GM10248 (cell line): ENCODE measurements around the gene MTOR.

Source experiments
- CTCF ChIA-PET: fragments of 300-600 bp; sonication (Branson Sonifier 250); formaldehyde crosslinking; extraction: SDS; loops from one replicate; lab custom pipeline; 2021; ENCODE audit warnings: antibody characterized with exemption; lab: Yijun Ruan, JAX
- POLR2A ChIA-PET: fragments of 350-650 bp; sonication (Branson Sonifier 250); formaldehyde crosslinking; extraction: SDS; loops from one replicate; lab custom pipeline; 2020; ENCODE audit warnings: antibody characterized with exemption; lab: Yijun Ruan, JAX
- DNase-seq: peaks from one replicate; pipeline ENCODE4 v3.0.0; 2012; ENCODE audit errors: extremely low spot score
- TF ChIP-seq, protein P1 (sequence below): IDR thresholded peaks from 2 replicates; pipeline ENCODE4 v1.5.1; 2012; ENCODE audit warnings: mild to moderate bottlenecking, low read depth; ENCODE audit errors: extremely low read depth, missing control alignments, control extremely low read depth

Gene MTOR

DNA sequence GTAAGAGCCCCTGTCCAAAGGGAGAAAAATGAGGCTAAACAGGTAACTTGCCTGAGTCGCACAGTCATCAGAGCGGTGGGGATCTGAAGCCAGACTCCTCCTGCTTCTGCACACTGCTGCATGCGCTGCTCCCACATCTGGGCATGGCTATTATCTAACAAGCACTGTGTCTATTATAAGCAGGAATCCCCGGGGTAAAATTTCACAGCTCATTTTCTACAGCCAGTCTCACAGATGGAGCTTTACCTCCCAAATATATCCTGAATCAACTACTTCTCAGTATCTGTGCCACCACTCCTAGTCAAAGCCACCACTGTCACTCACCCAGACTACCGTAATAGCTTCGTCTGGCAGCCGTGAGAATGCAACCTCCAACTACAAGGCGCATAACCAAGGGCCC is 9.8 kb downstream of the MTOR start:
- DNase-seq: no peak
- ChIA-PET CTCF (interaction anchor here (1.5 to 2.3 kb wide), 2 partner anchors 10 to 215 kb away, joined by 4 to 6 read pairs; no protein-coding TSS in a partner anchor), POLR2A (no interaction called here)
- TF ChIP-seq, protein P1, sequence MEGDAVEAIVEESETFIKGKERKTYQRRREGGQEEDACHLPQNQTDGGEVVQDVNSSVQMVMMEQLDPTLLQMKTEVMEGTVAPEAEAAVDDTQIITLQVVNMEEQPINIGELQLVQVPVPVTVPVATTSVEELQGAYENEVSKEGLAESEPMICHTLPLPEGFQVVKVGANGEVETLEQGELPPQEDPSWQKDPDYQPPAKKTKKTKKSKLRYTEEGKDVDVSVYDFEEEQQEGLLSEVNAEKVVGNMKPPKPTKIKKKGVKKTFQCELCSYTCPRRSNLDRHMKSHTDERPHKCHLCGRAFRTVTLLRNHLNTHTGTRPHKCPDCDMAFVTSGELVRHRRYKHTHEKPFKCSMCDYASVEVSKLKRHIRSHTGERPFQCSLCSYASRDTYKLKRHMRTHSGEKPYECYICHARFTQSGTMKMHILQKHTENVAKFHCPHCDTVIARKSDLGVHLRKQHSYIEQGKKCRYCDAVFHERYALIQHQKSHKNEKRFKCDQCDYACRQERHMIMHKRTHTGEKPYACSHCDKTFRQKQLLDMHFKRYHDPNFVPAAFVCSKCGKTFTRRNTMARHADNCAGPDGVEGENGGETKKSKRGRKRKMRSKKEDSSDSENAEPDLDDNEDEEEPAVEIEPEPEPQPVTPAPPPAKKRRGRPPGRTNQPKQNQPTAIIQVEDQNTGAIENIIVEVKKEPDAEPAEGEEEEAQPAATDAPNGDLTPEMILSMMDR: no peak

DNA sequence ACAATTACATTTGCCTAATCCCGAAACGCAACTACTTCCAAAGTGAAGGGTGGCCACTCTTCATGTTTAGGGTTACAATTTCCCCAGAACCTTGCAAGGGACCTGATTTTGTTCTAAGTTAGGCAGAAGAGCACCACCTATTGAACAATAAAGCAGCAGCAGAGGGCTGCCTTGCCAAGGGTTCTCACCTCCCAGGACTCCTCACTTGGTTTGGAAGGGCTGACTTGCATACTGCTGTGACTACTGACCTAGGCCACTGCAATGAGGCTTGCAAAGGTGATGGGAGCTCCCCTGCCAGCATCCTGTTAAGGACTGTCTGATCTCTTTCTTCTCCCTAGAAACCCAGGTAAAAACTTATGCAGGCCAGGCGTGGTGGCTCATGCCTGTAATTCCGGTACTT is 14.2 kb downstream of the MTOR start:
- no peak for DNase-seq
- ChIA-PET POLR2A (interaction anchor here (1.4 kb wide), 1 partner anchor 14 kb away, joined by 4 read pairs; the partner anchor contains the start of gene MTOR), CTCF (interaction anchor here (3.1 kb wide), 1 partner anchor 211 kb away, joined by 15 read pairs; no protein-coding TSS in a partner anchor)
- TF ChIP-seq, protein P1: peak; percentile 16

DNA sequence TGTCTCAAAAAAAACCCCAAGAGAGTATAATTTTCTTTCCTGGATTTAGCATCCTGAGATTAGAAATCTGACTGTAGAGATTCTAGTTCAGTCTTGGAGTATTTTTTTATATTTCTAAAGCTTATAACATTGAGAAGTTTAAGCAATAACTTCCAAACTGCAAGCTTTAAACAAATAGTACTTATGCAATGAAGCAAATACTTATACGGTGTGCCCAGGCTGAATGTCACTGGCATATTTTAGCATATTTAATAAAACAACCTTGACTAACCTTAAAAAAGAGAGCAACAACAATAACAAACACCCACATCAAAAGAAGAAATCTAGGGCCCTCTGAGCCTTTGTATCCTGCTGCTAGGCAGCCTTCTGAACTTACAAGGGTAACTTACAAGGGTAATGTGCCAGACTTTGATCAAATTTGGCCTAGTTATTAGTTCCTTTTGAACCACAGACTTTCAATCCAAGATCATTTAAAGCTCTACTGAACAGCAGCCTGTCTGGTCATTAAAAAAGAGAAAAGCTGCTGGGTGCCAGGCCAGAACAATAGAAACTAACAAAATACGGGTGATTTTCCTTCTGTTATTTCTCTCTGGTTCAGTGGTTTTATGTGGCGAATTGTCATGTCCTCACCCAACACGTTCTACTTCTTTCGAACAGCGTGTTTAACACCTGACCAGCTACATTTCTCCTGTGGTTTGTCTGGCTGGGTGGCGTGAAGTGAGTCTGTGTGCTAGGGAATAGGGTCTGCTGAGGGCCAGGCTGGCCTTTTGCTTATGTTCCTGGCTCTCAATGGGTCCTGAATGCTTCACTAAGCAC is 16.2 kb downstream of the MTOR start:
- TF ChIP-seq, protein P1: no peak
- CTCF ChIA-PET: interaction anchor here (0.5 to 3.1 kb wide), 3 partner anchors 35 to 419 kb away, joined by 3 to 15 read pairs (median 4); no protein-coding TSS in a partner anchor
- no peak for DNase-seq
- POLR2A ChIA-PET: no interaction called here

DNA sequence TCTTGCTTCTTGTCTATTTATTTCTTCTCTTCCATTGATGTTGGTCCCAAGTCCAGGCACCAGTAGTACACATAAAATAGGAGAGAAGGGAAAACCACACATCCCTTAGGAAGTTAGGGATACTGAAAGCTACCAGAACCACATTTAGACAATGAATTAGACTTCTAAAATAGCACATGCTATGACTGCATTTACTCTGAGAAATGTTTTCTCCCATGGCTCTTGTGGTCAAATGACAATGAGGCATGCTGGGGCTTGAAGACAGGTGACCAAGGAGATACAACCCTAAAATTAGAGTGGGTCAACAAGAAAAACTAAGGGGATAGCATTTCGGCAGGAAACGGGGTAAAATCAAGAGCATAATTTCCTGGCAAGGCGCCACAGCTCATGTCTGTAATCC is 17.1 kb downstream of the MTOR start:
- POLR2A ChIA-PET: no interaction called here
- TF ChIP-seq, protein P1: no peak
- no peak for DNase-seq
- CTCF ChIA-PET: interaction anchor here (1.6 to 3.1 kb wide), 2 partner anchors 34 to 208 kb away, joined by 4 to 15 read pairs; no protein-coding TSS in a partner anchor

DNA sequence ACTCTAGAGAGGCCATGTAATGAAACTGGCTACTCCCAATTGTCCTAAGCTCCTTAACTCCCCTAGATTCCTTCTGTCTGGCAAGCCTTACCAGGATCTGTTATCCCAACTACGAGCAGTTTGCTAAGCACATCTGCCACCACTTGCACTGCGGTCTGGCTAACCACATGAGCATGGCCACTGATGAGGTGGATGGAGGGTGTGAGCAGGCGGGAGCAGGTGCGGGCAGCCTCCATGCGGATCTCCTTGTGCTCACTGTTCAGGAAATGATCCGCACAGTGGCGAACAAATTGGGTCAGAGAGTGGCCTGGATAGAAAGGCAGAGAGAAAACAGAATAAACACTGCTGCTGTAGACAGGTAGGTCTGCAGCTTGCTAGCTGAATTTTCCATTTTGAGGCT is 24.0 kb downstream of the MTOR start:
- no peak for DNase-seq
- TF ChIP-seq, protein P1: no peak
- ChIA-PET POLR2A (no interaction called here), CTCF (interaction anchor here (1.0 to 1.3 kb wide), 3 partner anchors 9 to 24 kb away, joined by 3 read pairs; partner anchors contain the start of gene MTOR)

DNA sequence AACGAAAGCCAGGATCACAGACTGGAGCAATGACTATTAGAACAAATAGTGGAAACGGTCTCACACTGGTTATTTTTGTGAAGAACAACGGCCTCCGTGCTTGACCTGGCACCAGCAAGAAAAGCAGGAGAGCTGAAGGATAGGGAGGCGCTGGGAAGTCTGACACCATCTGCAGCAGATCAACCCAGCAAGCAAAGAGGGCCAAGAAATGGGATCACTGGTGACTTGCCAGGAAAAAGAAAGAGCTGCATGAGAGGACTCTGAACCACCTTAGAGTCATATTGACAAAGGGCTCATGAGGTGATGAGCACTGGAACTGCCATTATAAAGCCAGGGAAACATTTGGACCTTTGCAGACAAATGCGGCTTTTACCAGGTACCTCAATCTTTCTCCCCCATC is 25.0 kb downstream of the MTOR start:
- no peak for DNase-seq
- POLR2A ChIA-PET: no interaction called here
- TF ChIP-seq, protein P1: no peak
- CTCF ChIA-PET: interaction anchor here (1.2 to 1.3 kb wide), 2 partner anchors 8 to 25 kb away, joined by 3 read pairs; partner anchors contain the start of gene MTOR
